Stimulated activated CD8-positive, alpha-beta memory T cell treated with anti-CD3 and anti-CD28 coated beads, Interleukin-2, amount 100 ng/mL, for 48 hours (primary cell): ENCODE results near the gene OR56A4.
"Not testable (repeated sequence)": the region's sequence is repeated elsewhere in the genome, so short reads cannot be mapped to it uniquely, and the experiment has no call there.

Experiments
- DNase-seq, 2 donors: peaks; one replicate each; pipeline ENCODE4 v3.0.0-alpha.2; 2020; ENCODE audit warnings: low read depth in 2 of 2

Gene OR56A4

DNA sequence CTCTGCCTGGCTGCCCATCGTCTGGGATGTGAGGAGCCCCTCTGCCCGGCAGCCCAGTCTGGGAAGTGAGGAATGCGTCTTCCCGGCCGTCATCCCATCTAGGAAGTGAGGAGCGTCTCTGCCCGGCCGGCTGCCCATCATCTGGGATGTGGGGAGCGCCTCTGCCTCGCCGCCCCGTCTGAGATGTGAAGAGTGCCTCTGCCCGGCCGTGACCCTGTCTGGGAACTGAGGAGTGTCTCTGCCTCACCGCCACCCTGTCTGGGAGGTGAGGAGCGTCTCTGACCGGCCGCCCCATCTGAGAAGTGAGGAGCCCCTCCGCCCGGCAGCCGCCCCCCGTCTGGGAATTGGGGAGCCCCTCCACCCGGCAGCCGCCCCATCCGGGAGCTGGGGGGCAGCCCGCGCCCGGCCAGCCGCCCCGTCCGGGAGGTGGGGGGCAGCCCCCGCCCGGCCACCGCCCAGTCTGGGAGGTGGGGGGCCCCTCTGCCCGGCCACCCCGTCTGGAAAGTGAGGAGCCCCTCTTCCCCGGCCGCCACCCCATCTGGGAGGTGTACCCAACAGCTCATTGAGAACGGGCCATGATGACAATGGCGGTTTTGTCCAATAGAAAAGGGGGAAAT, 45.9 kb downstream of the OR56A4 start:
- not testable (repeated sequence) for DNase-seq

DNA sequence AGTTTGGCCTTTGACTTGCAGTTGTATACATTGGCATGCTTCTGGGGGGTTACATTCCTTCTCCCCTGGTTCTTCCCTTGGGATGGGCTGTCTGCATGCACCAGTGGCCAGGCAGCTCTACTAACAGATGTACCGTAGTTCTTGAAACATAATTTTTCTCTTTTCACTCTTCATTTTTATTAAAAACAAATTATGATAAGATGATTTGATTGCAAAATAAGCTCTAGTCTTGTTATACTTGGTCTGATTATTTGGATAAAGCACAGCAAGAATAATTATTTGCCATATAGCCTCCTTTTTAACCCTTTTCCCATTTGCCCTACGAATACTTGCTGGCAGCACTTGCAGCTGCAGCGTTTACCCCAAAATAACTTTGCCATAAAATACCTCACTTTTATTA, 51.2 kb downstream of the OR56A4 start:
- no peak for DNase-seq
